MCF 10A (cell line): ENCODE data around the gene UQCRH. TPM values are rescaled to one million over a fixed set of nuclear protein-coding genes. Genes with fewer than 3 reads are reported as not detected.

Experiments used
- BruUV-seq: library from RNA; stranded (reverse); fragments of 400-500 nt; replicated peaks from 2 replicates; lab custom pipeline; 2021; lab: Mats Ljungman, UMichigan
- CTCF ChIA-PET: fragments of 300-600 bp; sonication (Branson Sonifier 250); formaldehyde crosslinking; extraction: SDS; loops from one replicate; lab custom pipeline; 2021; ENCODE audit warnings: antibody characterized with exemption, inconsistent platforms; lab: Yijun Ruan, JAX
- POLR2A ChIA-PET: fragments of 300-600, 350-650 bp; sonication (Branson Sonifier 250); formaldehyde crosslinking; extraction: SDS; loops from one replicate; lab custom pipeline; 2020; ENCODE audit warnings: antibody characterized with exemption, inconsistent platforms; lab: Yijun Ruan, JAX
- DNase-seq: peaks from one replicate; pipeline ENCODE4 v3.0.0-alpha.2; 2018; ENCODE audit not compliant: unreplicated experiment
- H3K27ac Mint-ChIP-seq: one replicate; pipeline ENCODE4 v1.8.0; 2022; ENCODE audit warnings: mild to moderate bottlenecking, low read depth, mixed read lengths; ENCODE audit not compliant: unreplicated experiment
- H3K27me3 Mint-ChIP-seq: one replicate; pipeline ENCODE4 v1.8.0; 2022; ENCODE audit warnings: mixed read lengths; ENCODE audit not compliant: insufficient read depth, unreplicated experiment
- H3K36me3 Mint-ChIP-seq: one replicate; pipeline ENCODE4 v1.8.0; 2022; ENCODE audit warnings: mild to moderate bottlenecking, moderate library complexity, mixed read lengths; ENCODE audit not compliant: insufficient read depth, unreplicated experiment
- H3K4me1 Mint-ChIP-seq: one replicate; pipeline ENCODE4 v1.8.0; 2022; ENCODE audit warnings: mixed read lengths; ENCODE audit not compliant: insufficient read depth, unreplicated experiment
- H3K4me3 Mint-ChIP-seq: one replicate; pipeline ENCODE4 v1.8.0; 2022; ENCODE audit warnings: mild to moderate bottlenecking, moderate library complexity, mixed read lengths; ENCODE audit not compliant: unreplicated experiment
- H3K9me3 Mint-ChIP-seq: one replicate; pipeline ENCODE4 v1.8.0; 2022; ENCODE audit warnings: mixed read lengths; ENCODE audit not compliant: unreplicated experiment
- intact Hi-C: fragments of 100-400 bp; cut with micrococcal nuclease; formaldehyde crosslinking; loops from 2 replicates; pipeline ENCODE4 v1.14.1; 2022
- total RNA-seq: library from RNA; stranded (reverse); gene quantifications from 2 replicates; pipeline ENCODE4 v1.2.3, GENCODE V29; 2022
- TF ChIP-seq, protein P1 (sequence below): fragments of 200-600 bp; IDR thresholded peaks from one replicate; pipeline ENCODE4 v1.8.0; 2022; ENCODE audit warnings: antibody characterized with exemption, mild to moderate bottlenecking; ENCODE audit not compliant: unreplicated experiment

The UQCRH gene
- total RNA-seq, 1 experiment from 2014 or later, result 299 TPM

DNA sequence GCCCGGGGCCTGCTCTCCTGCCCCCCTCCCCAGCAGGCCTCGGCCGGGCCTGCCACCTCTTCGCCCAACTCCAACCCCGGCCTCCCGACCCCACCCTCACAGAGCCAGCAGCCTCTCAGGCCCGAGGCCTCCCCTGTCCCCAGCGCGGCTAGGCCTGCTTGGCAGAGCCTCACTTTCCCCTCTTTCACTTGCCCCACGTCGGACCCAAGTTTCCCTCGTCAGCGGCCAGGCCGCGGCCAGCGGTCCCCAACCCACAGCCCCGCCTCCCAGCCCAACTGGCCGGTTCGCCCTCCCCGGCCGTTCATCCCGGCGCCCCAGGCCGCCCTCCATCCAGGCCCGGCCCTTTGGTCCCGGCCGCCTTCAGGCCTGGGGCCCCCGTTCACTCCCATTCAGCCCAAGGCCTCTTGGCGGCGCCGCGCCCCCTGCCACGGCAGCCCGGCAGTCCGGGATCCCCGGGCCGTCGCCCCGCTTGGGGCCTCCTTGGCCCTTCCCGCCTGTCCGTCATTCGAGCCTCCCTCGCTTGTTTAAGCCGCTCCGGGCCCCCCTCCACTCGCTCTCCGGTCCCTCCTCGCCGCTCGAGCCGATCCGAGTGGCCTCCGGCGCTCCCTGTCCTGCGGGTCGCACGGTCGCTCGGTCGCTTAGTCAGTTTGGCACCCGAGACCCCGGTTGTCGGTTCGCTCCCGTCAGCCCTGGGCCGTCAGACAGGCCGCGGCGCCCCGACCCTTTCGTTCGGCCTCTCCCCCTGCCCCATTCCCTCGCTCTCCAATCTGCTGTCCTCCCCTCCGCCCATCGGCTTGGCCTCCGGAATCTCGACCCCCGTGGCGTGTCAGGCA, 1.5 kb upstream of the UQCRH start:
- no peaks in the 10 kb centered on the region for H3K9me3 Mint-ChIP-seq
- TF ChIP-seq, protein P1, sequence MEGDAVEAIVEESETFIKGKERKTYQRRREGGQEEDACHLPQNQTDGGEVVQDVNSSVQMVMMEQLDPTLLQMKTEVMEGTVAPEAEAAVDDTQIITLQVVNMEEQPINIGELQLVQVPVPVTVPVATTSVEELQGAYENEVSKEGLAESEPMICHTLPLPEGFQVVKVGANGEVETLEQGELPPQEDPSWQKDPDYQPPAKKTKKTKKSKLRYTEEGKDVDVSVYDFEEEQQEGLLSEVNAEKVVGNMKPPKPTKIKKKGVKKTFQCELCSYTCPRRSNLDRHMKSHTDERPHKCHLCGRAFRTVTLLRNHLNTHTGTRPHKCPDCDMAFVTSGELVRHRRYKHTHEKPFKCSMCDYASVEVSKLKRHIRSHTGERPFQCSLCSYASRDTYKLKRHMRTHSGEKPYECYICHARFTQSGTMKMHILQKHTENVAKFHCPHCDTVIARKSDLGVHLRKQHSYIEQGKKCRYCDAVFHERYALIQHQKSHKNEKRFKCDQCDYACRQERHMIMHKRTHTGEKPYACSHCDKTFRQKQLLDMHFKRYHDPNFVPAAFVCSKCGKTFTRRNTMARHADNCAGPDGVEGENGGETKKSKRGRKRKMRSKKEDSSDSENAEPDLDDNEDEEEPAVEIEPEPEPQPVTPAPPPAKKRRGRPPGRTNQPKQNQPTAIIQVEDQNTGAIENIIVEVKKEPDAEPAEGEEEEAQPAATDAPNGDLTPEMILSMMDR, result no peak
- peaks cover 28% of the 10 kb centered on the region for H3K4me1 Mint-ChIP-seq
- H3K36me3 Mint-ChIP-seq, result peaks cover 32% of the 10 kb centered on the region
- ChIA-PET CTCF (interaction anchor here (1.1 kb wide), 1 partner anchor 83 kb away, joined by 4 read pairs; no protein-coding TSS in a partner anchor), POLR2A (interaction anchor here (1.0 to 3.5 kb wide), 4 partner anchors 8 to 56 kb away, joined by 3 to 119 read pairs (median 22); partner anchors contain the start of genes NSUN4 and RAD54L)
- peak overlapping the region; percentile 100 for H3K27ac Mint-ChIP-seq
- H3K27me3 Mint-ChIP-seq, result no peaks in the 10 kb centered on the region
- peak; percentile 48 for DNase-seq
- BruUV-seq, result no TSS peak
- intact Hi-C loops, result loop anchor here (2.0 kb wide), 1 partner anchor 47 kb away; no protein-coding TSS in a partner anchor
- H3K4me3 Mint-ChIP-seq, result peak overlapping the region; percentile 99

GRCh38 chr1:46302641-46303037, 859 bp upstream of the UQCRH start:
- intact Hi-C loops, result loop anchor here (2.0 kb wide), 1 partner anchor 46 kb away; no protein-coding TSS in a partner anchor
- Mint-ChIP-seq H3K4me3 (peak overlapping the region; percentile 99), H3K27me3 (no peaks in the 10 kb centered on the region), H3K27ac (peak overlapping the region; percentile 100), H3K4me1 (peaks cover 34% of the 10 kb centered on the region), H3K9me3 (no peaks in the 10 kb centered on the region), H3K36me3 (peaks cover 32% of the 10 kb centered on the region)
- no TSS peak for BruUV-seq
- DNase-seq, result no peak
- TF ChIP-seq, protein P1, result no peak
- ChIA-PET CTCF (interaction anchor here (0.5 to 1.6 kb wide), 7 partner anchors 19 to 122 kb away, joined by 3 to 12 read pairs (median 4); partner anchors contain the start of gene NSUN4), POLR2A (interaction anchor here (0.5 to 3.5 kb wide), 29 partner anchors 7 to 719 kb away, joined by 3 to 119 read pairs (median 5); partner anchors contain the start of genes FAAH, GPBP1L1, NASP and NSUN4)

- intact Hi-C loops, result loop anchor here (1.0 to 2.0 kb wide), 2 partner anchors 36 to 45 kb away; partner anchors contain the start of gene NSUN4
- Mint-ChIP-seq H3K36me3 (peaks cover 39% of the 10 kb centered on the region), H3K27ac (peak overlapping the region; percentile 100), H3K4me3 (peak overlapping the region; percentile 99), H3K9me3 (no peaks in the 10 kb centered on the region), H3K27me3 (no peaks in the 10 kb centered on the region), H3K4me1 (peaks cover 40% of the 10 kb centered on the region)
- DNase-seq, result no peak
- TSS peak; percentile 84 for BruUV-seq
- ChIA-PET POLR2A (interaction anchor here (0.6 to 3.5 kb wide), 32 partner anchors 9 to 782 kb away, joined by 3 to 119 read pairs (median 6); partner anchors contain the start of genes FAAH, GPBP1L1, MKNK1 and NSUN4), CTCF (interaction anchor here (0.6 to 1.6 kb wide), 8 partner anchors 43 to 1577 kb away, joined by 3 to 5 read pairs (median 3); no protein-coding TSS in a partner anchor)
- TF ChIP-seq, protein P1, result no peak
These were observed 401 bp downstream of the UQCRH start for GRCh38 chr1:46303872-46304326.

- Mint-ChIP-seq H3K27ac (no peak overlapping the region), H3K9me3 (no peaks in the 10 kb centered on the region), H3K36me3 (peaks cover 54% of the 10 kb centered on the region), H3K4me1 (peaks cover 28% of the 10 kb centered on the region), H3K4me3 (peak overlapping the region; percentile 99), H3K27me3 (no peaks in the 10 kb centered on the region)
- BruUV-seq, result no TSS peak
- ChIA-PET CTCF (no interaction called here), POLR2A (interaction anchor here (2.1 kb wide), 1 partner anchor 27 kb away, joined by 6 read pairs; no protein-coding TSS in a partner anchor)
- intact Hi-C loops, result no loop called here
- no peak for DNase-seq
- TF ChIP-seq, protein P1, result no peak
These were observed 2.6 kb downstream of the UQCRH start for GRCh38 chr1:46306159-46306530.
